SH-SY5Y (cell line): Measurements from ENCODE around the gene PBX2.

ENCODE experiments used
- GATA2 ChIP-seq: IDR thresholded peaks from 2 replicates; pipeline ENCODE4 v1.6.1; 2011; ENCODE audit warnings: mild to moderate bottlenecking, low read depth, low read length
- GATA3 ChIP-seq: IDR thresholded peaks from 2 replicates; pipeline ENCODE4 v1.6.1; 2011; ENCODE audit warnings: low read depth, mild to moderate bottlenecking, low read length, moderate library complexity

GRCh38 chr6:32191696-32192607 is 1.9 kb upstream of the PBX2 start:
- TF ChIP-seq GATA3 (no peak), GATA2 (no peak)
